Motor neuron (in vitro differentiated cells): ENCODE measurements around the gene PRKCZ. TPM values are rescaled to one million over a fixed set of nuclear protein-coding genes. Genes with fewer than 3 reads are reported as not detected.
"Not testable (repeated sequence)": the region's sequence is repeated elsewhere in the genome, so short reads cannot be mapped to it uniquely, and the experiment has no call there.

Source experiments
- ATAC-seq, 8 experiments: fragments of 200-7000 bp; cut with Tn5 transposase; replicated peaks in 6 of 8; 2 replicates each; pipeline ENCODE4 v1.8.0; 2021; ENCODE audit warnings: mild to moderate bottlenecking in 8 of 8, moderate library complexity in 8 of 8
- H3K27ac ChIP-seq, 2 donors: fragments of 250-450 bp; sonication (Bioruptor Pico); 2 replicates each; pipeline ENCODE4 v1.9.0; 2021; ENCODE audit warnings: antibody characterized with exemption in 2 of 2, mild to moderate bottlenecking in 2 of 2, moderate library complexity in 1 of 2
- H3K4me1 ChIP-seq, 2 donors: fragments of 250-450 bp; sonication (Bioruptor Pico); replicated peaks in 1 of 2; 2 replicates each; pipeline ENCODE4 v1.6.1; 2021; ENCODE audit warnings: antibody characterized with exemption in 2 of 2, mild to moderate bottlenecking in 2 of 2, moderate library complexity in 1 of 2
- H3K4me3 ChIP-seq, 5 donors: fragments of 250-450 bp; sonication (Bioruptor Pico); 2 replicates each; pipeline ENCODE4 v1.9.0; 2021; ENCODE audit warnings: antibody characterized with exemption in 5 of 5, mild to moderate bottlenecking in 5 of 5, moderate library complexity in 4 of 5
- WGBS, 10 experiments: fragments of 450-650 bp; shearing (Covaris generic); methylation state at CpG; one replicate each; pipeline ENCODE4 v1.0.0; 2022; 5-methylcytosine and 5-hydroxymethylcytosine counted together
- in situ Hi-C, 9 experiments: fragments of 400-800 bp; cut with MboI; loops; one replicate each; pipeline ENCODE4 v1.15.0; 2021; ENCODE audit warnings: low sequenced_read_pairs in 9 of 9, low pct_unique_long_range_greater_than_20kb in 2 of 9; ENCODE audit not compliant: unreplicated experiment in 9 of 9
- total RNA-seq, 8 experiments: library from RNA; unstranded; fragments of 300-600 nt; gene quantifications; 2 replicates each; pipeline versions ENCODE4 v1.2.3 to v1.2.4, GENCODE V29; 2022

Gene PRKCZ
- total RNA-seq, 8 experiments from 2014 or later = 1.1 to 39.0 (median 23.6) TPM

DNA sequence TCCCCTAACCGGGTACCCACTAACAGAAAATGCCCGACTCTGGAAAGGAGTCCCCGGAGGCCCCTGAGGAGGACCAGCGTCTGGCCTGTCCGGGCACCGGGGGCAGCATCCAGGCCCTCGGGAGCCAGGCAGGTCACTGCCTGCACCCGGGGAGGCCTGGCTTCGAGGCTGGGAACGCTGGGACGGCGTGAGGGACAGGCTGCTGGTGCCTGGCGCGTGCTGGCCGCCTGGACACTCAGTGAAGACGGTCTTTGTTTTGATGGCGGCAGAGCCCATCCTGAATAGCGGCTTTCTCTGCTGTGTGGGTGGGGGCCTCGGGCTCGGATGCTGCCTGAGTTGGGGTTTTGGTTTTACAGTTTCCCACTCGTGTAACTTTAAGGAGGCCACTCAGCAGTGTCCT lies 37.6 kb downstream of the PRKCZ start:
- WGBS, 10 experiments = 40 to 81% (median 80%) methylated on average over 1 to 17 of the region's 21 CpGs; no CpG with 5 or more reads in 7 of the 10 experiments
- no peak overlapping the region for H3K27ac ChIP-seq

DNA sequence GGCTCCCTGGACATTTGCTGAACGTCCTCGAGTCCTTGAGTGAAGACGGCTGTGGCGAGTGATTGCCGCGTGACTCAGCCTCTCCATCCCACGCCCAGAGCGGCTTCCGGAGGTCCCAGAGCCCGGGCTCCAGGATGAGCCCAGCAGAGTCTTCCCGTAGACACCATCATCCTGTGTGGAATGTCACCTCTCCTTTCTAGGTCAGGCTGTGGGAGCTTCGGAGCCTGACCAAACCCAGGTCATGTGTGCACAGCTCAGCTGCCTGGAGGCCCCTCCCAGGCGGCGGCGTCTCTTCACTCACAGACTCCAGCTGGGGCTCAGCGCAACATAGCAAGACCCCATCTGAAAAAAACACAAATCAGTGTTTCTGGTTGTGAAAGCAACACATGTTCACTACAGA lies 38.2 kb downstream of the PRKCZ start:
- Histone ChIP-seq H3K4me3 (no peak overlapping the region), H3K4me1 (peaks cover 0 to 23% of the 10 kb centered on the region in 2 donors), H3K27ac (no peak overlapping the region)
- ATAC-seq = peak in 7 of 8 experiments; percentile 45 to 92 (median 66)
- in situ Hi-C loops = loop anchor here in 1 of 9 experiments (25.0 kb wide), 1 partner anchor 151 kb away; no protein-coding TSS in a partner anchor
- WGBS, 10 experiments = 13 to 83% (median 65%) methylated on average over 1 to 12 of the region's 16 CpGs; no CpG with 5 or more reads in 1 of the 10 experiments

More for the DNA sequence above, 37.6 kb downstream of the PRKCZ start:
- Histone ChIP-seq H3K4me1 (peaks cover 0 to 21% of the 10 kb centered on the region in 2 donors), H3K4me3 (no peak overlapping the region)
- in situ Hi-C loops = loop anchor here in 1 of 9 experiments (25.0 kb wide), 1 partner anchor 150 kb away; no protein-coding TSS in a partner anchor
- ATAC-seq = no peak

DNA sequence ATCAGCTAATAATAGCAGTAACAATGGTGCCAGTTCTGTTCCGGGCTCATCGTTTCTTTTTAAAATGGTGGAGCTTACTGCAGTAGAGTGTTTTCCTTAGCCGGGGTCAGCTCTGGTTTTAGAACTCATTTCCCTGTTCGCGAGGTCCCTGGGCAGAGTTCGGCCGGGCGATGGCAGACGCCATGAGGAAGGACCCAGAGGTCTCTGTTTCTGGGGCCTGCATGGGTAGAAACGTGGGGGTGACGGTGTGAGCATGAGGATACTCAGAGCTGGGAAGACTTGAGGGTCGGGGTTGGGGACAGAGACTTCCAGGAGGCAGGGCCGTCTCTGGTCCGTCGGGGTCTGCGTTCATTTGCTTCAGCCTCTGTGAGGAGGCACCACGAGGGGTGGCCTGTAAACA lies 38.8 kb downstream of the PRKCZ start:
- Histone ChIP-seq H3K27ac (no peak overlapping the region), H3K4me3 (no peak overlapping the region), H3K4me1 (peaks cover 0 to 23% of the 10 kb centered on the region in 2 donors)
- 33 to 100% (median 87%) methylated on average over 1 to 14 of the region's 17 CpGs; no CpG with 5 or more reads in 2 of the 10 experiments for WGBS, 10 experiments
- no peak for ATAC-seq
- in situ Hi-C loops = loop anchor here in 1 of 9 experiments (25.0 kb wide), 1 partner anchor 152 kb away; no protein-coding TSS in a partner anchor

DNA sequence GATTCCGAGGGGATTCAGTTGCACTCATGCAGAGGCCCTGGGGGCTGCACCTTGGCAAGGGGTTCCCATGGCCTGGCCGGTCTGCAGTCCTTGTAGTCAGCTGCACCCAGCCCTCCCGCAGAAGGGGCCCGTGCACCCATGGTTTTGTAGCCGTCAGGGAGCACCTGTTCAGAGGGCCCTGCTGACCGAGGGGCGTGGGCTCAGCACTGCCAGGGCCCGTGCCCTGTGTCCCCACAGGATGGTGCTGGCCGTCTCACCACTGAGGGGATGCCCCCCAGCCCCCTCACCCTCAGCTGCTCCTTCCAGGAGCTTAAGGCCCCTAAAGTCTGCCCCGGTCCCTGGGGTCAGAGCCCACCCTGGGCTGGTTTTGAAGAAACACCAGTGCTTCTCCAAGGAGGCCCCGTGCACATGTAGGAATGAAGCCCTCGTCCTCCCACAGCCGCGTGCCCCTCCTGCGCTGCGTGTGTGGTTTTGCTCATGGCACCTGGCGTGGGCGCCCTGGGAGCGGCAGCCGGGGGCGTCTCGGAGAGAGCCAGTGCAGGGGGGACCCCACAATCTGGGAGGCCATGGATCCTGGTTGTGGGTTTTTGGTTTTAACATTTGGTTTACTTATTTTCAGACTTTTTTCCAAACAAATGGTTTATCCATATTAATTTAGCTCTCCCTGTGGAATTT lies 40.1 kb downstream of the PRKCZ start:
- in situ Hi-C loops = loop anchor here in 1 of 9 experiments (25.0 kb wide), 1 partner anchor 153 kb away; no protein-coding TSS in a partner anchor
- Histone ChIP-seq H3K27ac (no peak overlapping the region), H3K4me3 (no peak overlapping the region), H3K4me1 (peaks cover 0 to 23% of the 10 kb centered on the region in 2 donors)
- no peak for ATAC-seq
- WGBS, 10 experiments = 71 to 100% (median 95%) methylated on average over 1 to 16 of the region's 22 CpGs; no CpG with 5 or more reads in 6 of the 10 experiments

DNA sequence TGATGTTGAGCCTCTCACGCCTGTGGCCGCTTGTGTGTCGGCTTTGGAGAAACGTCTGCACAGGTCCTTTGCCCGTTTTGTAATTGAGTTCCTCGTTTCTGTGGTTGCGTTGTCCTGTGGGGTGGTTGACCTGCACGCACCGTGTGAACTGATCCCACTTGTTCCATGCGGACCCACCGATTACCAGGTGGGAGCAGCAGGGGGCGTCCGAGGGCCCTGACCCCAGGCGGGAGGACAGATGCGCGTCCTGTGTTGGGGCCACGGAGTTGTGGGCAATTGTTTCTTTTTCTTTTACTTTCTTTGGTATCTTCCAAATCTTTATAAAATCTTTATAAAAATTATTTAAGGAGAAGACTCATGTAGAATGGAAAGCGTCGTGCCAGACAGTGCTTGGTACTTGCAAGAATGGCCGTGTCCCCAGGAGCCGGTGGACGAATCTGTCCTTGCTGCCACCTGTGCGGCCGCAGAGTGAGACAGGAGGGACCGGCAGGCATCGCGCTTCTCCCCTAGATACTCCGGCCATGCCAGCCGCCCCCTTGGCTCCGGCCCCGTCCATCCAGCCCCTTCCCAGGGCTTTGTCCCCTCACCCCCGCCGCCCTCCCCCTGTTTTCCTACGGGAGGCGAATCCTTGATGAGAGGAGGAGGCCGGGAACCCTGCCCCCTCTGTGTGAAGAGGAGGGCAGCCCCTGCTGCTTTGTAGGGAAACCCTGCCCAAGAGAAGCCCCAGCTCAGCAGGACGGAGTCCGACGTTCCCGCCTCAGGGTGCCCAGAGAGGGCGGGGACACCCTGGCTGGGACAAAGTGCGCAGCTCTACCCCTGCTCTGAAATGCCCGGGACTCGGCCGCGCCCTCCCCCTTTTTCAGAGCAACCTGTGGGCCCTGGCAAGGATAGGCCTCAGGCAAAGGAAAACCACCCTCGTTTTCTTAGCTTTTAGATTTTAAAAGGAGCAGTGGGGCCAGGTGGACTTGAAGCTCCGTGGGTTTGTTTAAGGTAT lies 41.7 kb downstream of the PRKCZ start:
- ATAC-seq = peak in 7 of 8 experiments; percentile 15 to 85 (median 33)
- Histone ChIP-seq H3K4me3 (no peak overlapping the region), H3K27ac (no peak overlapping the region), H3K4me1 (peaks cover 0 to 23% of the 10 kb centered on the region in 2 donors)
- in situ Hi-C loops = loop anchor here in 1 of 9 experiments (25.0 kb wide), 1 partner anchor 155 kb away; no protein-coding TSS in a partner anchor
- 20 to 94% (median 42%) methylated on average over 1 to 33 of the region's 48 CpGs; no CpG with 5 or more reads in 2 of the 10 experiments for WGBS, 10 experiments

DNA sequence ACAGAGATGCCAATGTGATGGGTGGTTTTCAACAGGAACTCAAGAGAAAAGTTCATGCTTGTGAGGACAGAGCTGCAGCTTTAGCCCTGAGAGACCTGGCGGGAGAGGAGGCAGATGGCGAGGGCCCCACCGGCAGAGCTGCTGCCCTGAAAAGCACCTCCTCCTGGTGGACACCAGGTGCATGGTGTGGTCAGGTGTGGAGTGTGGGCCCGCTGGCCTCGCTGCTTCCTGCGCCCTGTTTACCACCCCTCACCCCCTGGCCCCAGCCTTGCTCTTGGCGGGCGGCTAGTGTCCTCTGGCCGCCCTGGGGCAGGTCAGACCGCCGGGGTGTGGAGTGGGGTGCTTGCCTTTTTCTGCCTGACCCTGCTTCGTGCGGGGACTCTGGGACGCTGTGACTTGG lies 42.8 kb downstream of the PRKCZ start:
- peaks cover 0 to 22% of the 10 kb centered on the region in 2 donors for H3K4me1 ChIP-seq
- in situ Hi-C loops = loop anchor here in 1 of 9 experiments (25.0 kb wide), 1 partner anchor 156 kb away; no protein-coding TSS in a partner anchor
- ATAC-seq = no peak
- no peak overlapping the region for H3K4me3 ChIP-seq
- no peak overlapping the region for H3K27ac ChIP-seq
- WGBS, 10 experiments = 70 to 87% (median 85%) methylated on average over 2 to 13 of the region's 14 CpGs; no CpG with 5 or more reads in 7 of the 10 experiments

DNA sequence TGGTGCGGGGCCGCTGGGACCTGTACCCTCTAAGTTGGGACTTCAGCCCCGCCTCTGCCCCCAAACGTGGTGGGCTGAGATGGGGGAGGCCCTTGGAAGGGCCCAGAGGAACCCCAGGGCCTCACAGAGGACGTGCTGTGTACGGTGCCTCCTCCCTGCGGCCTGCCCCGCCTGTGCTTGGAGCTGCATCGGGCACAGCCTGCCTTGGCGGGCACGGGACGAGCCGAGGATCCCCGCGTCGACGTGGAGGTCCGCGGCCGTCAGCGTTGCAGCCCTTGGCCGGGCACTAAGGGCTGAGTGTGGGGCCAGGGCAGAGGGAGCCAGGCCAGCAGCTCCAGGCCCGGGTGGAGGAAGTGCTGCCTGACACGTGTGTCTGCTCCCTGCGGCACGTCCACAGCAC lies 43.4 kb downstream of the PRKCZ start:
- Histone ChIP-seq H3K4me3 (no peak overlapping the region), H3K27ac (no peak overlapping the region), H3K4me1 (peaks cover 0 to 16% of the 10 kb centered on the region in 2 donors)
- no peak for ATAC-seq
- in situ Hi-C loops = loop anchor here in 1 of 9 experiments (25.0 kb wide), 1 partner anchor 156 kb away; no protein-coding TSS in a partner anchor
- 77% methylated on average over 7 of the region's 26 CpGs; no CpG with 5 or more reads in 9 of the 10 experiments for WGBS, 10 experiments

DNA sequence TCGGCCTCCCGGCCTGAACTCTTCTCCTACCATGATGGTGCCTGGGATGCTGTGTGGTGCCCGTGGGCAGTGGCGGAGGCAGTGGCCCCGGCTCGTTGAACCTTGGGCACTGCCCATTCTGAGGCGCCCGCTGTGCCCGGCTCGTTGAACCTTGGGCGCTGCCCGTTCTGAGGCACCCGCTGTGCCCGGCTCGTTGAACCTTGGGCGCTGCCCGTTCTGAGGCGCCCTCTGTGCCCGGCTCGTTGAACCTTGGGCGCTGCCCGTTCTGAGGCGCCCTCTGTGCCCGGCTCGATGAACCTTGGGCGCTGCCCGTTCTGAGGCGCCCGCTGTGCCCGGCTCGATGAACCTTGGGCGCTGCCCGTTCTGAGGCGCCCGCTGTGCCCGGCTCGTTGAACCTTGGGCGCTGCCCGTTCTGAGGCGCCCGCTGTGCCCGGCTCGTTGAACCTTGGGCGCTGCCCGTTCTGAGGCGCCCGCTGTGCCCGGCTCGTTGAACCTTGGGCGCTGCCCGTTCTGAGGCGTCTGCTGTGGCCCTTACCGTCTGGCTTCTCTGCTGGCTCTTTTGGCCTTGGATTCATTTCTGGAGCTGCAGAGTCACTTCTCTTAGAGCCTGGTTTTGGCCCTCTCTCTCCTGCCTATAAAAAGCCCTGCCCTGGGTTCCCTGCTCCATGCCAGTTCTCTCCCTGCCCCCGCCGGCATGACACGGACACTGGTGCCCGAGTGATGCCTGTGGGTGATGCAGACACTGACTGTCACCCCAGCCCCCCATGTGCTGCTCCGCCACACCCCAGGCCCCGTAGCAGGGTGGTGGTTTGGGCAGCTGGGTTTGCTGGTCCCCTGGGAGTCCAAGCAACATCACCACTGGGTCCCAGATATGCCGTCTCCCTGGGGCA lies 44.3 kb downstream of the PRKCZ start:
- WGBS, 10 experiments = 60 to 100% (median 92%) methylated on average over 1 to 13 of the region's 60 CpGs; no CpG with 5 or more reads in 6 of the 10 experiments
- not testable (repeated sequence) for H3K27ac ChIP-seq, ATAC-seq, H3K4me3 ChIP-seq
- in situ Hi-C loops = loop anchor here in 1 of 9 experiments (25.0 kb wide), 1 partner anchor 157 kb away; no protein-coding TSS in a partner anchor
- H3K4me1 ChIP-seq = peaks cover 6 to 17% of the 10 kb centered on the region in 2 donors

DNA sequence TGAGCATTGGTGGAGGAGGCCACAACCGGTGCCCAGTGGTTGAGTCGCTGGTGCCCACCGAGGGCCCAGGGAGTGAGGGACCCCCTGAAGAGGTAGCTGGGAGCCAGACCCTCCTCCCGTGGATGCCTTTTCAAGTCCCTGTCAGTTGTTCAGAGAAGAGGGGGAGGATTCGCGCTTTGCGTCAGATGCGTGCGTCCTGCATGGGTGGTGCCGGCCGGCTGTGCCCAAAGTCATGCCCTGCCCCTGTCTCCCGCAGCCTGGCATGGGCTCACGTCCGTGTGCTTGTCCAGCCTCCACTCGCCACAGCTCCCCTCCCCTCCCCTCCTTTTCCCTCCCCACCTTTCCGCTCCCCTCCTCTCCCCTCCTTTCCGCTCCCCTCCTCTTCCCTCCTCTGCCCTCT lies 45.2 kb downstream of the PRKCZ start:
- in situ Hi-C loops = loop anchor here in 1 of 9 experiments (25.0 kb wide), 1 partner anchor 158 kb away; no protein-coding TSS in a partner anchor
- H3K4me1 ChIP-seq = peaks cover 15 to 26% of the 10 kb centered on the region in 2 donors
- no peak overlapping the region for H3K27ac ChIP-seq
- ATAC-seq = no peak
- 17 to 90% (median 70%) methylated on average over 2 of the region's 17 CpGs; no CpG with 5 or more reads in 7 of the 10 experiments for WGBS, 10 experiments
- H3K4me3 ChIP-seq = no peak overlapping the region

DNA sequence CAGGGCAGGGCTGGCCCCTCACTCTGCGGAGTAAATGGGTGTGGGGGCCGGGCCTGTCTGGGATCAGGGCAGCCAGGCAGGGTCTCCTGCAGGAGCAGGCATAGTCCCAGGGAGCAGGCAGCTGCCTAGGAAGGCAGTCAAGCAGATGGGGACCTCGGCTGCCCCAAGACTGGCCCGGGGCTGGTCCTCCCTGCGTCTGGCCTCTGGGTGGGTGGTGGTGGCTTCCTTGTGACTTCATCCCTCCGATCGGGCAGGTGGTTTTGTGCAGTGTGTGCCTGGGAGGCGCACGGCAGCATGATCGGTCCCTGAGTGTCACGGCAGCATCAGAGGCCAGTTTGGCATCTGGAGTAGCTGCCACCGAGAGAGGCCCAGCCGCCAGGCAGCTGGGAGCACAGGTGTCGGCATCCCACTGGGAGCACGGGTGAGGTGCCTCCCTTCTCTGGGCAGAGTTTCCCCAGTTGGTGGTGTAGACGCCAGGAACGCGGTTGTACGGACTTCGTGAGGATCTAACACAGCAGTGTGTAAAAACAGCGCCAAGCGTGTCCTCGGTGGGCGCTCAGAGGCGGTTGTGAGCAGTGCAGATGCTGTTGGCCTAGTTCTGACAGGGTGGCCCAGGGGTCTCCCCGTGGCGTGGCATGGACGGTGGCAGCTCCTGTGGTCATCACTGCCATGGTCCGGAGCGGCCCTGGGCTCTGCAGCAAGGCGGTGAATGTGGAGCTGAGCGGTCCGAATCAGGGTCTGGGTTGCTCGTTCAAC lies 45.9 kb downstream of the PRKCZ start:
- ATAC-seq = peak in 2 of 8 experiments; percentile 4 to 19
- no peak overlapping the region for H3K27ac ChIP-seq
- in situ Hi-C loops = loop anchor here in 1 of 9 experiments (25.0 kb wide), 1 partner anchor 159 kb away; no protein-coding TSS in a partner anchor
- peaks cover 22 to 31% of the 10 kb centered on the region in 2 donors for H3K4me1 ChIP-seq
- 60 to 93% (median 90%) methylated on average over 1 to 22 of the region's 34 CpGs; no CpG with 5 or more reads in 4 of the 10 experiments for WGBS, 10 experiments
- H3K4me3 ChIP-seq = no peak overlapping the region
